HG02981 (cell line): ENCODE measurements around the gene ZMIZ1.
A peak's percentile ranks its signal among the peaks of the same experiment; 100 is the strongest.

ENCODE experiments used
- ATAC-seq: cut with Tn5 transposase; IDR thresholded peaks from one replicate; pipeline ENCODE4 v1.9.1; 2021; ENCODE audit warnings: mild to moderate bottlenecking, moderate library complexity; ENCODE audit not compliant: unreplicated experiment

The ZMIZ1 gene

DNA sequence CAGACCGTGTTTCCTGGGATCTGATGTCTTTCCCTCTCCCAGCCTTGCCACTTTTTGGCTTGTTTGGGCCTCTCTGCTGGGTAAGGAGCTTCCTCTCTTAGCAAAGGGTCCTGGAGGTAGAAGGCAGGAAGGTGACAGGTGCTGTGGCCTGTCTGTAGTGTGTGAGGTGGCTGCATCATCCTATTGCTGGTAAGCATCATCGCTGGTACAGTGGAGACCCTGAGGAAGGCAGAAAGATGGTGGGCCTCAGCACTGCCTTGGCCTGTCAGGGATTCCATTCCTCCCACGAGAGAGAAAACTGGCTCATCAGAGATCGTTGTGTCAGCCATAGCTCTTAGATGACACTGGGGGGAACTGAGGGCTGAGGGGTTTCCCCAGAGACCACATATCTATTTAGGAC, 46.5 kb downstream of the ZMIZ1 start:
- no peak for ATAC-seq

- ATAC-seq: peak; percentile 25
These were observed 47.6 kb downstream of the ZMIZ1 start for GRCh38 chr10:79116368-79116767.

DNA sequence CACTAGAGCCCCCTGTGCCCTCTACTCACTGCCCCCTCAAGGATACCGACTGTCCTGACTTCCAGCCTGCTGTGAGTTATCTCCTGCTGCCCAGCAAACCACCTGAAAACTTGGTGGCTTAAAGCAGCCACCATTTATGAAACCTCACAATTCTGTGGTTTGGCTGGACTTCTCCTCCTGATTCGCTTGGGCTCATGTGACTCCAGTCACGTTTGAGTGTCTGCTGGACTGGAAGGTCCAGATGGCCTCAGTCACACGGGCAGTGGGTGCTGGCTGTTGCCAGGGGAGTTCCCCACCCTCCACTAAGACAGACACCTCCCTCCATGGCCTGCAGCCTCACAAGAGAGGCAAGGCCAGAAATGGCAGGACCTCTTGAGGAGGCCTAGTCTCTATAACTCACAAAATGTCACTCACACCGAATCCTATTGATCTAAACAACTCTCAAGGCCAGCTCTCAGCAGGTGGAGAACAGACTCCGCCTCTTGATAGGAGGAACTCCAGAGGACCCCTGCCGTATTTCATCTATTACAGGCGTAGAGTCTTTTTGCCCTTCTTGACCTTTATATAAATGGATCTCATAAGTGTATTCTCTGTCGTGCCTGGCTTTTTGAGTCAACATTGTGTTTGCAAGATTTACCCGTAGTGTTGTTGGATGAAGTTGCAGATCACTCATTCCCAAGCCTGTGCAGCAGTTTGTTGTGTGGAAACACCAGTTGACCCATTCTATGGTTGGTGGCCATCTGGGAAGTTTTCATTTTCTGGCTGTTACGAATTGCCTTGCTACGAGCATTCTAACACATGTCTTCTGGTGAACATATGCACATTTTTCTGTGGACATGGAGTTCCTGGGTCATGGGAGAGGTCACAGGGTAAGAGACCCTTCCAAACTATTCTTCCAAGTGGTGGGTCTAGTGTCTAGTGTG, 48.3 kb downstream of the ZMIZ1 start:
- peak; percentile 72 for ATAC-seq

- ATAC-seq: no peak
These were observed 49.8 kb downstream of the ZMIZ1 start for GRCh38 chr10:79118286-79119202.

GRCh38 chr10:79119306-79119705, 50.5 kb downstream of the ZMIZ1 start:
- ATAC-seq: no peak

GRCh38 chr10:79123547-79123963, 54.8 kb downstream of the ZMIZ1 start:
- no peak for ATAC-seq

DNA sequence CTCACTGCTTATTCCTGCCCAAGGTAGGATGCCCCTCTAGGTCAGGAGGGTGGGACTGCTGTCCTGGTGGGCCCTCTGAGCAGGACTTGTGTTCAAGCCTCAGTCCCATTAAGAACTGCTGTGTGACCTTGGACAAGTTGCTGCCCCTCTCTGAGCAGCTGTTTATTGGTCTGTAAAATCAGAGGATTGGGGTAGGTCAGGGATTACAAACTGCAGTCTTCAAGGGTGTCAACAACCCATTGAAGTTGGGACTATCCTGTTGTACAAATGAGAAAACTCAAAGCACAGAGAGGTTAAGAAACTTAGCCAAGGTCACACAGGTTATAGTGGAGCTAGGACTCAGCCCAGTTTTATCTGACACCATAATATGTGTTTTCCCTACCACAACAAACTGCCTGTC, 55.3 kb downstream of the ZMIZ1 start:
- ATAC-seq: no peak

DNA sequence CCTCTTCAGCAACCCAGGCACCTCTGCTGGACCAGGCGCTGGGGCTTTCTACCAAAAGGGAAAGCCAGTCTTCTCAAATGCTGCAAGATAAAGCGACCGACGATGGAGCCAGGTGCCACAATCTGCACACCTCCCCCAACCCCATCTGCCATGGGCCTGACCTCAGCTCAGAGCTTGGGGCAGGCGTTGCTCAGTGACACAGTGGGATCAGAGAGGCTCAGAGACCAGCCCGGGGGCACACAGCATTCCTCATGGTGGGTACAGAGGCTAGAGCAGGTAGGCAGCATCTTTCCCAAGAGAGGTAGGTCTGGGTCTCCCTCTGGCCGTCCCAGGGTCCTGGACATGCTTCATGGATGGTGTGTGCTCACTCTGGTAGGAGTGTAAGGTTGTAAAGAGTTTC, 56.3 kb downstream of the ZMIZ1 start:
- no peak for ATAC-seq

DNA sequence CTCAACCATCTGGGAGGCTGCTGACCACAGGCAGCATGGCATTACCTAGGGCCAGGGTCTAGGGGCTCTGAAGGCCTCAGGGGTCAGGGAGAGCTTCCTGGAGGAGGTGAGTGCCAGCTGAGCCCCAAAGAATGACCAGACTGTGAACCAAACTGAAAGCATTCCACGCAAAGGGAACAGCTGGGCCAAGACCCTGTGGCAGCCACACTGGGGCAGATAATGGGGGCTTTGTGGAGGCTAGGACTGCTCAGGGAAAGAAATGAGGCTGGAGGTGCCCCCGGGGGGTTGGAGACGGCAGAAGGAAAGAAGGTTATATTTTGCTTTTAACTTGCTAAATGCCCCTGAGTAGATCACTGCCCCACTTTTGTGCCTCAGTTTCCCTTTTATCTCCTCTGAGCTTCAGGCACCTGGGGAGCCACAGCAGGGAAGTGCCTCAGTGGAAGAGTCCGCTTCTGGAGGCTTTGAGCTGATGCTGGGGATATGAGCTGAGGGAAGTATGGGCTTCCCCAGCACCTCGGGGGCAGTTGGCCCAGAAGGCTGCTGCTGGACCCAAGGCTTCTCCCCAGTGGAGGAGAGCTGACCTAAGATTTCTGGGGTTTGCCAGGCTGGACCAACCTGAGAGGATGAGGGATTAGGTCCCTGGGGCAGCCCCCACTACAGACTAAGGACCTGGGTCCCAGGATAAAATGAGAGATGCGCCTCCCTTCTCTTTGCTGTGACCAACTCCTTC, 57.8 kb downstream of the ZMIZ1 start:
- ATAC-seq: no peak

- ATAC-seq: no peak
These were observed 58.6 kb downstream of the ZMIZ1 start for GRCh38 chr10:79127151-79127961.

GRCh38 chr10:79128241-79128922, 59.6 kb downstream of the ZMIZ1 start:
- no peak for ATAC-seq

- no peak for ATAC-seq
These were observed 60.1 kb downstream of the ZMIZ1 start for GRCh38 chr10:79128923-79129305.

GRCh38 chr10:79129361-79129997, 60.7 kb downstream of the ZMIZ1 start:
- no peak for ATAC-seq

DNA sequence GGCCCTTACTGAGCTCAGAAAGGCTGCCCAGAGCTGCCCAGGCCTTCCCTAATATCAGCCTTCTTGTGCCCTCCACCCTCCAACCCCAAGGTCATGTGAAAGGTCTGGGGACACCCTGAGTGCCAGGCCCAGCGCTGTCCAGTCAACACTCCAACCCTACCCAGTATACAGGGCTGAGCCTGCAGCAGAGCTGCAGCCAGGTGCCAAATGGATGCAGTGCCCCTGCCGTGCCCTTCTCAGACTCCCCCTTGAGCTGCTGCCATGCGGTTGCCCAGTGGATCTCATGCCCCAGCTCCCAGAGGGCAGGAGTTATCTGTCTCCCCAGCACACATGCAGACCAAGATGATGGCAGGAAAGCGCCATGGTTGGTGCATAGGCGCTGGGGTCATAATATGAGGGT, 61.5 kb downstream of the ZMIZ1 start:
- no peak for ATAC-seq

GRCh38 chr10:79130846-79131245, 62.1 kb downstream of the ZMIZ1 start:
- ATAC-seq: no peak

DNA sequence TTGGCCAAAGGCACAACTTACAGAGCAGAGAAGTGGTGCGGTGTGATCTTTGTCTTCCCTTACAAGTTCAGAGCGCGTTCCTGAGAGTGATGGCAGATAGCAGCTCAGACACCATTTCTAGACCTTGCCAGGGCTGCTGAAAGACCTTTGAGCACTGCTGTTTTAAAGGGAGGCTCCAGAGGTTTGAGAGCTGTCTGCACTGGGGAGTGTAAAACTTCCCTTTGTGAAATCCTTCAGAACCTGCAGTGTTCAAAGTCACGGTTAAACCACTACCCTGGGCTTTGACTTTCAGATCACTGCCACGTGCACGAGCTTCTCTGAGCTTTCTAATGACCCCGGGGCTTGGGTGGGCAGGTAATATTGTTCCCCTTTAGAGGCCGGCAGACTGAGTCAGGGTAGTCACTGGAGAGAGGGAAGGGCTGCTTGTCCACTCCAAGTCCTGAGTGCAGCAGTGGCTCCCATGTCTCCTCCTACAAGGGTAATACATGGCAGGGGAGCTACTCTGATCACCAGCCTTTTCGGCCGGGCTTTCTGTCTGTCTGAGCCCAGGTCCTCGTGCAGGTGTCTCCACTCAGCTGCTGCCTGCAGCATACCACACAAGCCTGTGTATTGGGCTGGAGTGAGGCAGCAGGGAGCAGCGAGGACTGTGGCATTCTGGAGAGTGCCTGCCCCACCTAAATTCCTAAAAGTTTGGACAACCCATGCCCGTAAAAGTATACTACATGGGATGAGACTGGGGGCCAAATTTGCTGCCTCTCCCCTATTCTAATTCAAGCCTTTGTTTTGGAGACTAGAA, 63.3 kb downstream of the ZMIZ1 start:
- ATAC-seq: no peak

GRCh38 chr10:79132681-79133381, 64.1 kb downstream of the ZMIZ1 start:
- no peak for ATAC-seq

- no peak for ATAC-seq
These were observed 64.7 kb downstream of the ZMIZ1 start for GRCh38 chr10:79133416-79133815.
